Stomach (tissue), 4 donors: ENCODE measurements around the gene MIPEP.

ENCODE experiments used
- CTCF ChIP-seq, 7 experiments: fragments of 450-650 bp in 4 of 7; fragments of 200-600 bp in 3 of 7; sonication (generic) in 3 of 7; IDR thresholded peaks; one replicate each; pipeline ENCODE4 v1.5.1; 2016 to 2019; ENCODE audit warnings: antibody characterized with exemption in 7 of 7, control low read depth in 2 of 7, mild to moderate bottlenecking in 1 of 7
- EP300 ChIP-seq: sonication (generic); formaldehyde crosslinking; IDR thresholded peaks from one replicate; pipeline ENCODE4 v1.6.1; 2017; ENCODE audit warnings: antibody characterized with exemption
- POLR2AphosphoS5 ChIP-seq, 3 donors: sonication (generic); formaldehyde crosslinking; IDR thresholded peaks; one replicate each; pipeline ENCODE4 v1.6.1; 2016; ENCODE audit warnings: antibody characterized with exemption in 3 of 3

GRCh38 chr13:23722726-23723453 is 166.3 kb downstream of the MIPEP start:
- TF ChIP-seq EP300, result no peak
- TF ChIP-seq CTCF (IDR thresholded peaks at IDR 0.05), result no peak
- no peak for TF ChIP-seq POLR2AphosphoS5 (IDR thresholded peaks at IDR 0.05)
